H9 (cell line): ENCODE measurements around the gene SNRPD3. TPM values are rescaled to one million over a fixed set of nuclear protein-coding genes. Genes with fewer than 3 reads are reported as not detected.
A peak's percentile ranks its signal among the peaks of the same experiment; 100 is the strongest.
"Not testable (repeated sequence)": the region's sequence is repeated elsewhere in the genome, so short reads cannot be mapped to it uniquely, and the experiment has no call there.

ENCODE experiments used
- DNase-seq: peaks from one replicate; pipeline ENCODE4 v3.0.0-alpha.2; 2017
- H2AFZ ChIP-seq: one replicate; pipeline ENCODE4 v1.6.1; 2013; ENCODE audit warnings: mild to moderate bottlenecking, low read length, control low read depth, moderate library complexity
- H2AK5ac ChIP-seq: 2 replicates; pipeline ENCODE4 v1.6.1; 2013; ENCODE audit warnings: low read length, control low read depth, mixed read lengths; ENCODE audit not compliant: insufficient read length
- H2BK120ac ChIP-seq: one replicate; pipeline ENCODE4 v1.6.1; 2013; ENCODE audit warnings: low read depth, mild to moderate bottlenecking, low read length, control low read depth, inconsistent platforms; ENCODE audit not compliant: poor library complexity, severe bottlenecking
- H2BK12ac ChIP-seq: 2 replicates; pipeline ENCODE4 v1.6.1; 2013; ENCODE audit warnings: low read length, control low read depth, mixed read lengths, low read depth; ENCODE audit not compliant: insufficient read length
- H2BK15ac ChIP-seq: 2 replicates; pipeline ENCODE4 v1.6.1; 2013; ENCODE audit warnings: low read depth, low read length, control low read depth
- H2BK20ac ChIP-seq: one replicate; pipeline ENCODE4 v1.6.1; 2013; ENCODE audit warnings: low read depth, mild to moderate bottlenecking, low read length, control low read depth, inconsistent platforms; ENCODE audit not compliant: poor library complexity, severe bottlenecking
- H2BK5ac ChIP-seq: 2 replicates; pipeline ENCODE4 v1.6.1; 2013; ENCODE audit warnings: low read length, control low read depth, mixed read lengths; ENCODE audit not compliant: insufficient read length
- H3K14ac ChIP-seq: 2 replicates; pipeline ENCODE4 v1.6.1; 2013; ENCODE audit warnings: low read length, control low read depth; ENCODE audit not compliant: insufficient read depth
- H3K18ac ChIP-seq: 2 replicates; pipeline ENCODE4 v1.6.1; 2013; ENCODE audit warnings: low read depth, mild to moderate bottlenecking, mixed read lengths, low read length, control low read depth; ENCODE audit not compliant: insufficient read length
- H3K23ac ChIP-seq: 2 replicates; pipeline ENCODE4 v1.6.1; 2013; ENCODE audit warnings: low read length, control low read depth, mixed read lengths, low read depth; ENCODE audit not compliant: insufficient read length
- H3K23me2 ChIP-seq: 2 replicates; pipeline ENCODE4 v1.6.1; 2013; ENCODE audit warnings: low read depth, mild to moderate bottlenecking, mixed read lengths, low read length, control low read depth; ENCODE audit not compliant: insufficient read length, poor library complexity, severe bottlenecking
- H3K27ac ChIP-seq: 2 replicates; pipeline ENCODE4 v1.5.1; 2013; ENCODE audit warnings: low read length, control low read depth, mixed read lengths, low read depth; ENCODE audit not compliant: insufficient read length
- H3K27me3 ChIP-seq: 2 replicates; pipeline ENCODE4 v1.6.1; 2013; ENCODE audit warnings: low read length, control low read depth, inconsistent platforms; ENCODE audit not compliant: insufficient read depth
- H3K4ac ChIP-seq: 2 replicates; pipeline ENCODE4 v1.6.1; 2013; ENCODE audit warnings: low read depth, mild to moderate bottlenecking, control low read depth, inconsistent platforms, low read length, moderate library complexity
- H3K4me1 ChIP-seq: 2 replicates; pipeline ENCODE4 v1.6.1; 2013; ENCODE audit warnings: low read length, control low read depth, inconsistent platforms; ENCODE audit not compliant: insufficient read depth
- H3K4me2 ChIP-seq: 2 replicates; pipeline ENCODE4 v1.6.1; 2013; ENCODE audit warnings: low read length, control low read depth, mixed read lengths; ENCODE audit not compliant: insufficient read length, insufficient read depth
- H3K56ac ChIP-seq: 2 replicates; pipeline ENCODE4 v1.6.1; 2013; ENCODE audit warnings: low read depth, mild to moderate bottlenecking, mixed read lengths, low read length, control low read depth; ENCODE audit not compliant: insufficient read length
- H3K79me1 ChIP-seq: 2 replicates; pipeline ENCODE4 v1.6.1; 2013; ENCODE audit warnings: low read depth, mild to moderate bottlenecking, moderate library complexity, low read length, control low read depth, inconsistent platforms; ENCODE audit not compliant: insufficient read depth, poor library complexity, severe bottlenecking
- H3K79me2 ChIP-seq: 2 replicates; pipeline ENCODE4 v1.6.1; 2013; ENCODE audit warnings: low read length, control low read depth, inconsistent platforms; ENCODE audit not compliant: insufficient read depth
- H3K9ac ChIP-seq: 2 replicates; pipeline ENCODE4 v1.6.1; 2013; ENCODE audit warnings: low read length, control low read depth, mixed read lengths; ENCODE audit not compliant: insufficient read length; ENCODE audit errors: extremely low read depth
- H3K9me3 ChIP-seq: one replicate; pipeline ENCODE4 v1.6.1; 2013; ENCODE audit warnings: low read depth, low read length, inconsistent platforms; ENCODE audit not compliant: control insufficient read depth
- H3T11ph ChIP-seq: one replicate; pipeline ENCODE4 v1.6.1; 2013; ENCODE audit warnings: mild to moderate bottlenecking, low read length, control low read depth, inconsistent platforms
- H4K20me1 ChIP-seq: one replicate; pipeline ENCODE4 v1.6.1; 2013; ENCODE audit not compliant: control insufficient read depth, insufficient read length, insufficient read depth
- H4K5ac ChIP-seq: 2 replicates; pipeline ENCODE4 v1.6.1; 2013; ENCODE audit warnings: low read depth, mild to moderate bottlenecking, mixed read lengths, low read length, control low read depth; ENCODE audit not compliant: insufficient read length
- H4K8ac ChIP-seq: replicated peaks from 2 replicates; pipeline ENCODE4 v1.6.1; 2013; ENCODE audit warnings: low read length, control low read depth, mixed read lengths, low read depth; ENCODE audit not compliant: insufficient read length
- H4K91ac ChIP-seq: 2 replicates; pipeline ENCODE4 v1.6.1; 2013; ENCODE audit warnings: low read depth, mild to moderate bottlenecking, moderate library complexity, mixed read lengths, low read length, control low read depth; ENCODE audit not compliant: insufficient read length
- H3K27ac Mint-ChIP-seq, 3 experiments: 2 replicates in 2 of 3; 3 replicates in 1 of 3; pipeline ENCODE4 v1.8.0; 2020 to 2021; ENCODE audit warnings: mixed read lengths in 3 of 3, mild to moderate bottlenecking in 1 of 3, moderate library complexity in 1 of 3
- H3K27me3 Mint-ChIP-seq: 2 replicates; pipeline ENCODE4 v1.8.0; 2021; ENCODE audit warnings: low read depth, mild to moderate bottlenecking, moderate library complexity, mixed read lengths
- H3K36me3 Mint-ChIP-seq, 3 experiments: 2 replicates in 2 of 3; 3 replicates in 1 of 3; pipeline ENCODE4 v1.8.0; 2020 to 2021; ENCODE audit warnings: low read depth in 3 of 3, mixed read lengths in 3 of 3; ENCODE audit not compliant: insufficient read depth in 1 of 3
- H3K4me1 Mint-ChIP-seq, 2 experiments: 2 replicates each; pipeline ENCODE4 v1.8.0; 2020; ENCODE audit warnings: mixed read lengths in 2 of 2
- H3K4me3 Mint-ChIP-seq, 2 experiments: 2 replicates in 1 of 2; 3 replicates in 1 of 2; pipeline ENCODE4 v1.8.0; 2020 to 2021; ENCODE audit warnings: mild to moderate bottlenecking in 2 of 2, mixed read lengths in 2 of 2, moderate library complexity in 1 of 2
- H3K9me3 Mint-ChIP-seq, 2 experiments: 2 replicates in 1 of 2; 3 replicates in 1 of 2; pipeline ENCODE4 v1.8.0; 2020; ENCODE audit warnings: mild to moderate bottlenecking in 2 of 2, mixed read lengths in 2 of 2, moderate library complexity in 1 of 2
- WGBS: extraction: QIAGEN DNeasy Blood & Tissue Kit; methylation state at CpG from one replicate; pipeline ENCODE4 v1.1.7; 2013; ENCODE audit warnings: missing lambda C conversion rate, low lambda C conversion rate, mixed read lengths; ENCODE audit not compliant: insufficient read length; ENCODE audit errors: extremely low coverage; 5-methylcytosine and 5-hydroxymethylcytosine counted together
- total RNA-seq: library from RNA; stranded (reverse); gene quantifications from 2 replicates; pipeline ENCODE4 v1.2.1, GENCODE V29; 2021
- TF ChIP-seq, protein P1 (sequence below): fragments of 200-600 bp; sonication (generic); conservative IDR thresholded peaks from 3 replicates; pipeline ENCODE4 v1.8.0; 2021; ENCODE audit warnings: antibody characterized with exemption, mild to moderate bottlenecking

The SNRPD3 gene
- total RNA-seq, 1 experiment from 2014 or later = 212 TPM

DNA sequence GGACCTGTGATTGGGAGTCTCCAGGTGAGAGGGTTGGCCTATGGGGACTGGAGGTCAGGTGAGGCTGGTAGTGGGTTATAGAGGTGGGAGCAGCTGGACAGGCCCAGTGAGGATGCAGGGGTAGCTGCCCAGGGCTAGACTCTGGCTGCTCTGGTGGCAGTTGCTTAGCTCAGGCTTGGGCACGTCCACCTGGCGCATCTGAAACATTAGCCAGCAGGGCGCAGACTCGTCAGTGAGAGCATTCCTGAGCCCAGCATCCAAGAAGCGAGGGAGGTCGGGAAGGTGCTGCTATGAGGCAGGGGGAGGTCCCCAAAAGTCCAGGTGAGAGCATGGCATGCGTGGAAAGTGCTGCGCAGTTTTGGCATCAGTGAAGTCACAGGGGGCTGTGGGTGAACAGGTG, 43.7 kb downstream of the SNRPD3 start:
- Histone ChIP-seq H3K56ac (no peak overlapping the region), H3K79me1 (no peaks in the 10 kb centered on the region), H3K9me3 (no peaks in the 10 kb centered on the region), H4K5ac (no peak overlapping the region), H3K23me2 (no peaks in the 10 kb centered on the region), H3K23ac (no peak overlapping the region), H3K4me1 (no peaks in the 10 kb centered on the region; the same call in 1 of the 2 replicates), H3K27me3 (no peaks in the 10 kb centered on the region), H2AFZ (no peak overlapping the region), H3K4ac (no peak overlapping the region), H2BK12ac (no peak overlapping the region), H3K14ac (no peak overlapping the region), H3K79me2 (no peaks in the 10 kb centered on the region), H2BK5ac (no peak overlapping the region), H3K18ac (no peak overlapping the region), H3K4me2 (no peak overlapping the region), H3T11ph (no peak overlapping the region), H2BK120ac (no peak overlapping the region), H3K27ac (no peak overlapping the region), H4K91ac (no peak overlapping the region), H4K8ac (no peak overlapping the region), H2BK15ac (no peak overlapping the region), H2AK5ac (no peak overlapping the region), H4K20me1 (no peaks in the 10 kb centered on the region), H3K9ac (no peak overlapping the region), H2BK20ac (no peak overlapping the region)
- no peaks in the 10 kb centered on the region for H3K9me3 Mint-ChIP-seq
- H3K4me3 Mint-ChIP-seq = no peak overlapping the region
- no peaks in the 10 kb centered on the region for H3K36me3 Mint-ChIP-seq
- no CpG with 5 or more reads among the region's 8 CpGs for WGBS
- H3K4me1 Mint-ChIP-seq = peaks cover 29 to 43% of the 10 kb centered on the region in 2 experiments
- no peaks in the 10 kb centered on the region for H3K27me3 Mint-ChIP-seq
- peak; percentile 63 for DNase-seq
- TF ChIP-seq, protein P1, sequence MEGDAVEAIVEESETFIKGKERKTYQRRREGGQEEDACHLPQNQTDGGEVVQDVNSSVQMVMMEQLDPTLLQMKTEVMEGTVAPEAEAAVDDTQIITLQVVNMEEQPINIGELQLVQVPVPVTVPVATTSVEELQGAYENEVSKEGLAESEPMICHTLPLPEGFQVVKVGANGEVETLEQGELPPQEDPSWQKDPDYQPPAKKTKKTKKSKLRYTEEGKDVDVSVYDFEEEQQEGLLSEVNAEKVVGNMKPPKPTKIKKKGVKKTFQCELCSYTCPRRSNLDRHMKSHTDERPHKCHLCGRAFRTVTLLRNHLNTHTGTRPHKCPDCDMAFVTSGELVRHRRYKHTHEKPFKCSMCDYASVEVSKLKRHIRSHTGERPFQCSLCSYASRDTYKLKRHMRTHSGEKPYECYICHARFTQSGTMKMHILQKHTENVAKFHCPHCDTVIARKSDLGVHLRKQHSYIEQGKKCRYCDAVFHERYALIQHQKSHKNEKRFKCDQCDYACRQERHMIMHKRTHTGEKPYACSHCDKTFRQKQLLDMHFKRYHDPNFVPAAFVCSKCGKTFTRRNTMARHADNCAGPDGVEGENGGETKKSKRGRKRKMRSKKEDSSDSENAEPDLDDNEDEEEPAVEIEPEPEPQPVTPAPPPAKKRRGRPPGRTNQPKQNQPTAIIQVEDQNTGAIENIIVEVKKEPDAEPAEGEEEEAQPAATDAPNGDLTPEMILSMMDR = 0 out of 3 replicates have a peak, but pooled peaks have one; percentile 21
- peak overlapping the region in 1 of 3 experiments; percentile 88; a peak in 3 of 7 replicates for H3K27ac Mint-ChIP-seq

DNA sequence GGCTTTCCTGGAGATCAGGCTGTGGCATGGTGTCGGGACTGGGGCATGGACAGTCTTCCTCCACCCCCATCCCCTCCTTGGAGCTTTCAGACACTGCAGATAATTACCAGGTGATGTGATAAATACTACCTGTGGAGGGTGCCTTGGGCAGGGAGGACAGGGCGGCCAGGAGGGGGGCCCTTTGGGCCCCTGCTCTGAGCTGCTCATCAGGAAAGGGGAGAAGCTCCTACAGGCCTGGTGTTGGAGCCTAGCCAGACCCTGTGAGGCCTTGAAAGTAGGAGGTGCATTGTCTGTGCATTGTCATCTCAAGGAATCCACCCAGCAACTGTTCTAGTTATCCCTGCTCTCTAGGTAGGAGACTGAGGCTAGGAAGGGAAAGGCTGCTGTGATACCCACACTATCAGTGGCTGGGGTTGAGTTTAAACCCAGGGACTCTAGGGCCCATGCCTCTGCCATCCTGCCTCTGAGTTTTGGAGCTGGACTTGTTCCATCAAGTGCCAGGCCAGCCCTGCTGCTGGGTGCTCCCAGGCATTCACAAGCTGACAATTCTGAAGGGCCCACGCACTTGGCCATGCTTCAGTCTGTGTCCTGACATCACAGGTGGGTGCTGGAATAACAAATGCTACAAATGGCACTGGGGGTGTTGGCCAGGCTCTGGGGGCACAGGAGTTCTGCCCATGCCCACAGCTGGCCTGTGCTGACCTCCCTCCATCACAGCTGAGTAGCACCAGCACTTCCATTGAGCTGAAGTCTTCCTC, 44.3 kb downstream of the SNRPD3 start:
- not testable (repeated sequence) for H3K27me3 ChIP-seq, H2BK5ac ChIP-seq, H3K23ac ChIP-seq, H2BK15ac ChIP-seq, H3K18ac ChIP-seq, DNase-seq, H3K9me3 ChIP-seq, H2AK5ac ChIP-seq, H3K4me2 ChIP-seq, H3K4me1 ChIP-seq, H2BK12ac ChIP-seq, H3K9ac ChIP-seq, H4K91ac ChIP-seq, H2AFZ ChIP-seq, H3K23me2 ChIP-seq, H3K27ac ChIP-seq, H3K14ac ChIP-seq, H3K4ac ChIP-seq, H4K8ac ChIP-seq, H2BK120ac ChIP-seq, H2BK20ac ChIP-seq, H4K20me1 ChIP-seq, H3K79me2 ChIP-seq, H4K5ac ChIP-seq, H3K9me3 Mint-ChIP-seq, H3K79me1 ChIP-seq, H3K36me3 Mint-ChIP-seq, H3K27me3 Mint-ChIP-seq, H3T11ph ChIP-seq, H3K4me3 Mint-ChIP-seq, H3K56ac ChIP-seq
- peak overlapping the region in 1 of 3 experiments; percentile 88; a peak in 1 of 7 replicates for H3K27ac Mint-ChIP-seq
- no CpG with 5 or more reads among the region's 3 CpGs for WGBS
- H3K4me1 Mint-ChIP-seq = peaks cover 29 to 37% of the 10 kb centered on the region in 2 experiments
